ENCODE data around the gene PPP2R3A. TPM values are rescaled to one million over a fixed set of nuclear protein-coding genes. Genes with fewer than 3 reads are reported as not detected.

The PPP2R3A gene
- total and polyA plus RNA-seq, 2 experiments from 2014 or later = 14.2 to 21.0 TPM

- Histone ChIP-seq H3K27me3 (replicated peaks; ENCODE audit: insufficient read depth) (no peaks in the 10 kb centered on the region), H4K20me1 (ENCODE audit: insufficient read depth) (peaks cover 48% of the 10 kb centered on the region), H3K4me3 (peak overlapping the region; percentile 95), H2AFZ (no peak overlapping the region), H3K27ac (peak overlapping the region; percentile 98), H3K4me1 (ENCODE audit: insufficient read depth) (peaks cover 26% of the 10 kb centered on the region), H3F3A (ENCODE audit: insufficient read depth) (peaks cover 52% of the 10 kb centered on the region), H3K4me2 (ENCODE audit: unreplicated experiment) (peak overlapping the region; percentile 95), H3K36me3 (ENCODE audit: low read depth) (no peaks in the 10 kb centered on the region; the same call in 1 of the 2 replicates), H3K9ac (peak overlapping the region; percentile 94), H3K9me2 (ENCODE audit: insufficient read depth) (no peaks in the 10 kb centered on the region), H3K79me2 (ENCODE audit: insufficient read depth) (peaks cover 78% of the 10 kb centered on the region), H3K9me3 (ENCODE audit: low read depth) (no peaks in the 10 kb centered on the region)
- DNase-seq = peak; percentile 36
- WGBS, 2 experiments (ENCODE audit: low coverage in 1 of 2, low lambda C conversion rate in 2 of 2, missing lambda C conversion rate in 2 of 2) = 1 to 2% methylated on average over 2 of the region's 2 CpGs
- in situ Hi-C loops (cut with MboI) = no loop called here
- no peak for TF ChIP-seq EZH2 (IDR thresholded peaks at IDR 0.05; ENCODE audit: insufficient read depth, poor library complexity, severe bottlenecking)
- TF ChIP-seq EZH2phosphoT487 (IDR thresholded peaks at IDR 0.05; ENCODE audit: insufficient read depth, low read depth) = no peak
These were observed 227.3 kb downstream of the PPP2R3A start for GRCh38 chr3:136192831-136193230.

- in situ Hi-C loops (cut with MboI) = no loop called here
These were observed 227.9 kb downstream of the PPP2R3A start for GRCh38 chr3:136193278-136194054.

GRCh38 chr3:136194409-136195257 lies 229.1 kb downstream of the PPP2R3A start:
- no peaks in the 10 kb centered on the region for H3K9me3 ChIP-seq (ENCODE audit: low read depth)
- peaks cover 60% of the 10 kb centered on the region for H3F3A ChIP-seq (ENCODE audit: insufficient read depth)
- H3K9ac ChIP-seq = peak overlapping the region; percentile 94
- no peaks in the 10 kb centered on the region; the same call in 1 of the 2 replicates for H3K36me3 ChIP-seq (ENCODE audit: low read depth)
- H2AFZ ChIP-seq = no peak overlapping the region
- peaks cover 29% of the 10 kb centered on the region for H3K4me1 ChIP-seq (ENCODE audit: insufficient read depth)
- no peaks in the 10 kb centered on the region for H3K9me2 ChIP-seq (ENCODE audit: insufficient read depth)
- H3K27ac ChIP-seq = peak overlapping the region; percentile 98
- DNase-seq = peak; percentile 55
- WGBS, 2 experiments (ENCODE audit: low coverage in 1 of 2, low lambda C conversion rate in 2 of 2, missing lambda C conversion rate in 2 of 2) = 1% methylated on average over 47 of the region's 47 CpGs
- in situ Hi-C loops (cut with MboI) = no loop called here
- TF ChIP-seq EZH2phosphoT487 (IDR thresholded peaks at IDR 0.05; ENCODE audit: insufficient read depth, low read depth) (no peak), EZH2 (IDR thresholded peaks at IDR 0.05; ENCODE audit: insufficient read depth, poor library complexity, severe bottlenecking) (no peak)
- peaks cover 60% of the 10 kb centered on the region for H3K79me2 ChIP-seq (ENCODE audit: insufficient read depth)
- H4K20me1 ChIP-seq (ENCODE audit: insufficient read depth) = peaks cover 42% of the 10 kb centered on the region
- H3K27me3 ChIP-seq (replicated peaks; ENCODE audit: insufficient read depth) = no peaks in the 10 kb centered on the region
- peak overlapping the region; percentile 95 for H3K4me2 ChIP-seq (ENCODE audit: unreplicated experiment)
- peak overlapping the region; percentile 95 for H3K4me3 ChIP-seq

More at GRCh38 chr3:136193278-136194054, 227.9 kb downstream of the PPP2R3A start:
- no peak for TF ChIP-seq EZH2 (IDR thresholded peaks at IDR 0.05; ENCODE audit: insufficient read depth, poor library complexity, severe bottlenecking)
- TF ChIP-seq EZH2phosphoT487 (IDR thresholded peaks at IDR 0.05; ENCODE audit: insufficient read depth, low read depth) = no peak
- Histone ChIP-seq H3K36me3 (ENCODE audit: low read depth) (no peaks in the 10 kb centered on the region; the same call in 1 of the 2 replicates), H3K9me2 (ENCODE audit: insufficient read depth) (no peaks in the 10 kb centered on the region), H3K4me1 (ENCODE audit: insufficient read depth) (peaks cover 29% of the 10 kb centered on the region), H2AFZ (no peak overlapping the region), H4K20me1 (ENCODE audit: insufficient read depth) (peaks cover 43% of the 10 kb centered on the region), H3K27me3 (replicated peaks; ENCODE audit: insufficient read depth) (no peaks in the 10 kb centered on the region), H3K4me2 (ENCODE audit: unreplicated experiment) (peak overlapping the region; percentile 95), H3K27ac (peak overlapping the region; percentile 98), H3K9me3 (ENCODE audit: low read depth) (no peaks in the 10 kb centered on the region), H3K9ac (peak overlapping the region; percentile 94), H3K4me3 (peak overlapping the region; percentile 95), H3K79me2 (ENCODE audit: insufficient read depth) (peaks cover 71% of the 10 kb centered on the region), H3F3A (ENCODE audit: insufficient read depth) (peaks cover 58% of the 10 kb centered on the region)
- peak; percentile 38 for DNase-seq
- 1 to 2% methylated on average over 6 of the region's 6 CpGs for WGBS, 2 experiments (ENCODE audit: low coverage in 1 of 2, low lambda C conversion rate in 2 of 2, missing lambda C conversion rate in 2 of 2)

Data from GM23248 (cell line).